ENCODE data around the gene MYL12B.
"Not testable (repeated sequence)": the region's sequence is repeated elsewhere in the genome, so short reads cannot be mapped to it uniquely, and the experiment has no call there.

The MYL12B gene
- 225 to 419 (median 313) reads per million in 18 experiments for total RNA-seq

GRCh38 chr18:3261373-3262233 lies at the start of gene MYL12B:
Gene MYL12B (plus strand): TSS chr18:3262133. CDS start chr18:3272899, 10,766 bp downstream.
- peak; percentile 77 to 89 for DNase-seq

- no peak for DNase-seq
These were observed 49.3 kb upstream of the MYL12B start for GRCh38 chr18:3212657-3213056.

DNA sequence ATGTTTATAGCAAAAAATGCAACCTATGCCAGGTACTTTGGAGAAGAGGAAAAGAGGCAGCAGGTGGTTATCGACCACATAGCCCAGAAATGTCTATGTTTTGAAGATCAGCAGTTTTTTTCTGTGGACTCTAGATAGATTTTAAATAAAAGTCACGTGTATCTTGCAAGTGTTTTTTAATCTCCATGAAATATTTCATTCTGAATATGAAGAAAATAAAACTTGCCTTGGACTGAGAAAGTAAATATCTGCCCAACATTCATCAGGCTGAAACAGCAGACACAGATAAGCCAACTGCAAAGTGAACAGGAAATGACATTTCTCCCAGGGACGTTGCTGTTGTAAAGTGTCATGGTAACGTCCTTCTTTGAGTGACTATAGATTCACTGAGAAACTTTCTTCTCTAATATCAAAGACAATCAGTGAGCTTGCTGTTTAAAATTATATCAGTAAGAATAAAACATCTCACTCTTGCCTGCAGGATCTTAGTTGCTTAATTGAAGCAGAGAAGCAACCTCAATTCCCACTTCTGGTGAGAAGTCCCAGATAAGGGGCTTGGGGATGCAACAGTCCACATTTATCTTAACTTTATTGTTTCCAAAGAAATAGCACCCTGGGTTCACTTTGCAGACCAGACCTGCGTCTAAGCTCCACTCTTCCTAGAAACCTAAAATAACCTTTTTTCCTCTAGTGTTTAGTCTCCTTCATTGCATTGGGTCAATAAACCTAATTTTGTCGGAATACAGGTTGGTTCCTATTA lies 48.5 kb upstream of the MYL12B start:
- no peak for DNase-seq

DNA sequence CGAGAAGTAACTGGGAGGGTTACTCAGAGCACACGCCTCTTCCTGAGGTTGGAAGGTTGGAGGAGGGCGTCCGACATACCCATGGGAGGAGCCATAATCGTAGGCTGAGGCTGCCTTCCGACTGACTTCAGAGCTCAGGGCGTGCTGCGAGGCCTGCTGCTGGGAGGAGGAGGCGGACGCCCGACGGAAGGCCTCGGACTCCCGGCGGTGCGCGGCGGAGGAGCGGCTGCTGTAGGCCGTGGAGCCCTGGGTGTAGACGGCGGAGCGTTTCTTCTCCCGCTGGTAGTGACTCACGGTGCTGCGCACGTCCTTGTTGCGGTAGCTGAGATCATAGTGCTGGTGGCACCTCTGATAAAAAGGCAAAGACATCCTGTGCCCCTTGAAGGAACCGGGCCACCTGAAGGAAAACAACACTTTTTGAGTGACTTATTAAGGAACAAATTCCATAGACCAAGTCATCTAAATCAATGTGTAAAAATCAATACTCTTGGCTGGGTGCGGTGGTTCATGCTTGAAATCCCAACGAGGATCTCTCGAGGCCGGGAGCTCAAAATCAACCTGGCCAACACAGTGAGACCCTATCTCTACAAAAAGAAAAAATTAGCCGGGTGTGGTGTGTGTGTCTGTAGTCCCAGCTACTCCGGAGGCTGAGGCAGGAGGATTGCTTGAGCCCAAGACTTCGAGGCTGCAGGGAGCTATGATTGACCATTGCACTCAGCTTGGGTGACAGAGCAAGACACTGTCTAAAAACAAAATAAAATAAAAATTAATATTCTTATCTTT lies 46.9 kb upstream of the MYL12B start:
- no peak for DNase-seq

DNA sequence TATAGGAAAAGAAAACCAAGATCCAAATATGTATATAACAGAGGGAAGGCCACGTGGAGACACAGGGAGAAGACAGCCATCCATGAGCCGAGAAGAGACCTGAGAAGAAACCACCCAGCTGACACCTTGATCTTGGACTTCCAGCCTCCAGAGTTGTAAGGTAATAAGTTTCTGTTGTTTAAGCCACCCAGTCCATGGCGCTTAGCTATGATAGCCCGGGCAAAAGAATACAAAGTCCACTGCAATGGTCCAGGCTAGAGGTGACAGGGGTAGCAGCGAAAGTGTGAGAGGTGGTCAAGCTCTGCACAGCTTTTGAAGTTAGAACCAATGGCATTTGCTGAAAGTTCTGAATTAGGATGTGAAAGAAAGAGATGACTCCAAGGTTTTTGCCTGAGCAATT lies 44.9 kb upstream of the MYL12B start:
- no peak for DNase-seq

DNA sequence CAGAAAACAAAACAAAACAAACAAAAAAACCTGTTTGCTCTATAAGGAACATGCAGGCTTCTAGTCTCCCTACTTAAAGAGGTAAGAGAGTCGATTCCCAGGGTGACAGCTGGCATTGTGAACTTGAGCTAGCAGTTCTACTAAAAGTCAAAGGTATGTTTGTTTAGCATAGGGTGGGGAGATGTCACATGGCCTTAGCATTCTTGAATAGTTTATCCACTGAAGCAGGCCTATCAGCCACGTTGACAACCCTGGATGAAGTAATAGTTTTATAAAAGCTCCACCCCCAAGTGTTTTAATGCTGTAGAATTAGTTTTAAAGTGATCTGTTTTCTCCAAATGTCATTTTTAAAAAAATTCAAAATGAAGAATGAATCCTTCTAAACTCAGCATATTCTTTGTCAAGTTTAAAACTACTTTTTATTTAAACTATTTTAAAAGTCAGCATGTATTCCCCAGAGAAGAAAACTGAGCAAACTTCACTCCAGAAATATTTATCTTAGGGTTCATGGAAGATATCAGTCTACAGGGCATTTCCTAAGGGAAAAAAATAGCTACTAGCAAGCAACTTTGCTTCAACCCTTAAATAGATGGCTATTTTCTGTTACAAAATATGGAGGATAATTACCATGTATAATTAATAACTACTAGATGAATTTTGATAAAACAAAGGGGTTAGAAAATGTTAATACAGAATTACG lies 43.8 kb upstream of the MYL12B start:
- DNase-seq = no peak

- no peak for DNase-seq
These were observed 43.1 kb upstream of the MYL12B start for GRCh38 chr18:3218819-3219218.

GRCh38 chr18:3219241-3219630 lies 42.7 kb upstream of the MYL12B start:
- no peak for DNase-seq

GRCh38 chr18:3219631-3220335 lies 42.1 kb upstream of the MYL12B start, which contains the start of gene MYOM1:
Gene MYOM1 (minus strand): TSS chr18:3219968. CDS start chr18:3215223, 4,745 bp downstream.
- no peak for DNase-seq

GRCh38 chr18:3220868-3221267 lies 41.1 kb upstream of the MYL12B start:
- DNase-seq = not testable (repeated sequence)

- no peak for DNase-seq
These were observed 40.4 kb upstream of the MYL12B start for GRCh38 chr18:3221496-3221895.

DNA sequence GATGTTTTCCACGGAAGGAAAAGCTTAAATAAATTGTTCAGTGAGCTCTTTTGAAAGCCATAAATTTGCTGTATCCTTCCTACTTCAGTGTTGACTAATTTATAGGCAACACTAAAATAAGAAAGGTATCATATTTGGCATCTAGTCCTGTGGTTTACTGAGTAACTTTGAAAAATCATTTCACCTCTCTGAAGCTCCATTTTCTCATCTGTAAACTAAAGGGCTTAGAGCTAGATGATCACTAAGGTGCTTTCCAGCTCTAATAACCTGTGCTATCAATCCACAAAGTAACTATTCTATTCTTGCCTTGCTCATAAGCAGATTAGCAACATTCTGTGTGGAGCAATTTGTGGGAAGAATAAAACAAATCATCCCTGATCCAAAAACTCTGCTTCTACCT lies 38.6 kb upstream of the MYL12B start:
- DNase-seq = no peak

DNA sequence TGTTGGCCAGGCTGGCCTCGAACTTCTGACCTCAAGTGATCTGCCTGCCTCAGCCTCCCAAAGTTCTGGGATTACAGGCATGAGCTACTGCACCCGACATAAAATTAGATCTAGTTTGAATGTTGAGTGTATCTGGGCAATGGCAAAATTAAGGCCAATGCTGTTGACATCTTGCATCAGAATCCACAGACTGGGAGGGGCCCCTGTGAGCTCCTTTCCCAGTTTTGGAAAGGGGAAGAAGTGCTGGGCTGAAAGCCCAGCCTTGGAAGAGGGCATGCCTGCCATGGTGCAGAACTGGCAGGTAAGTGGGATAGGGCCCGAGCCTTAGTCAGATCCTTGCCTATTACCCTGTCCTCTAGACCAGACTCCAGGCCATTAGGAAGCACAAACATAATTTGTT lies 37.7 kb upstream of the MYL12B start:
- DNase-seq = peak in 1 of 2 donors; percentile 5

GRCh38 chr18:3225588-3225987 lies 36.3 kb upstream of the MYL12B start:
- no peak for DNase-seq

GRCh38 chr18:3226048-3226447 lies 35.9 kb upstream of the MYL12B start:
- no peak for DNase-seq

DNA sequence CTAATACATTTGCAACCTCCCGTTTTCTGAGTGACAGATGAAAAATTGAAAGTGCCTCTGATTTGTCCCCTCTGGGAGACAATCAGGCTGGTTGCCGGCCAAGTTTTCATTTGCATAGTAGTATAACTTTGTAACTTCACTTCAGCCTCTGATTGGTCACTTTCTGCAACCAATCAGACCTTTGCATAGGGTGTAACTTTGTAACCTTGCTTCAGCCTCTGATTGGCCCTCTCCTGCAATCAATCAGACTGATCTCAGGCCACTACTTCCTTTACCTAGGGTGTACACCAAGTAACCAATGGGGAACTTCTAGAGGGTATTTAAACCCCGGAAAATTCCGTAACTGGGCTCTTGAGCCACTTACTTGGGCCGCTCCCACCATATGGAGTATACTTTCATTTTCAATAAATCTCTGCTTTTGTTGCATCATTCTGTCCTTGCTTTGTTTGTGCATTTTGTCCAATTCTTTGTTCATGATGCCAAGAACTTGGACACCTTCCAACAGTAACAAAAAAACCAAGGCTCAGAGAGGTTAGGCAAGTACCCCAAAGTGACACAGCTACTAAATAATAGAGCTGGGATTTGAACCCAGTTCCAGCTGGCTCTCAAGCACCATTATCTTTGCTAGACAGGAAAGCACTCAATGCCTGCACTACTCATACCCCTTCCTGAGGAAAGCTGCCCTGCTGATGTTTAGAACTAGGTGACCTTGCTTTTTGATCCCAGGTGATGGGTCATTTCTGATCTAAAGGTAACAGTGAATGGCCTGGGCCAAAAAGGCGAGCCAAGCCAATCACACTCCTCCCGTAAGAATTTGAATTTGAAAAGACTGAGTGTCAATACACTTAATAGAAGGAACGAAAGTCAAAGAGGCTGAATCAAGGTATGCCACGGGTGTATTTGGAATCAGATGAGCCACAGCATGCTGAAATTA lies 31.3 kb upstream of the MYL12B start:
- peak in 1 of 2 donors; percentile 36 for DNase-seq

DNA sequence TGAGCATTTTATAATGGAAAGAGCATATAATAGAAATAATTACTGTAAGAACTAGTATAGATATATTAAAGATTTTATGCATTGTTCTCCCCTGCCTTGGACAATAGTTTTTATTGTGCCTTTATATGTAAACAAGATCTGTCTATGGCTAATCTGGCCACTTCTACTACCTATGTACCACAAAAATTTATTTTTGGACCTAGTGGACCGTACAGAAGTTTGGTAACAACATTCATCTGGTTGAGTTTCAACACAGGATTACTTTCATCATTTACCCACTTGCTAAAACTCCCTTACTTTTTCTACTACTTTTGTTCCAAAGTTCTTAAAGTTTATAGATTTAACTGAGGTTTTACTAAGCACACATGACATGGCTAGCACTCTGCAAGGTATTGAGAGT lies 28.9 kb upstream of the MYL12B start:
- no peak for DNase-seq

GRCh38 chr18:3233433-3234168 lies 28.3 kb upstream of the MYL12B start:
- DNase-seq = no peak

- DNase-seq = no peak
These were observed 27.5 kb upstream of the MYL12B start for GRCh38 chr18:3234457-3234856.

DNA sequence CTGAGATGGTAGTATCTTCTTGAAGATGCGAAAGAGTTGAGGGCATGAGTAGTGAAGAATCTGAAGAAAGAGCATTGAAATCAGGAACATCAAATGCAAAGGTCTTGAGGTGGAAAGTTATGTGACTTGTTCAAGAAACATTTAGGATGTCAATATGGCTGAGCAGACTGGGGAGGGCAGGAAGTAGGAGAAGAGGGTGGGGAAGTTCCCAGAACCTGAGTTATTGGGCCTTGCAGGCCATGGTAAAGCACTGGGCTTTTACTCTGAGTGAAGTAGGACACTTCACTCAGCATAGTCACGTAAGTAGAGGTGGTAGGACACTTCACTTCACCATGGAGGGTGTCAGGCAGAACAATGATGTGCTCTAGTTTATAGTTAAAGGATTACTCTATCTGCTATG lies 26.1 kb upstream of the MYL12B start:
- DNase-seq = no peak
